ENCODE results near the gene SYK. TPM values are rescaled to one million over a fixed set of nuclear protein-coding genes. Genes with fewer than 3 reads are reported as not detected.

Gene SYK
- 15.2 and 28.3 TPM in 2 replicates for total RNA-seq

GRCh38 chr9:90801241-90801972 lies at the start of gene SYK:
Gene SYK, plus strand, starts transcription at chr9:90801819. Its CDS starts 42,080 bp downstream, at chr9:90843899.

Other genes with a start within 250 kb of the SYK start
- 0.72 TPM in 1 of 2 replicates, not detected in the other for gene DIRAS2, start 159.0 kb upstream of the SYK start, total RNA-seq